B cell (primary cell): ENCODE measurements around the gene PCGF1. TPM values are rescaled to one million over a fixed set of nuclear protein-coding genes. Genes with fewer than 3 reads are reported as not detected.

Source experiments
- ATAC-seq: fragments of 200-7000 bp; cut with Tn5 transposase; one replicate; pipeline ENCODE4 v1.10.0; 2021; ENCODE audit warnings: low read depth, mild to moderate bottlenecking, moderate number of reproducible peaks, moderate library complexity
- CTCF ChIA-PET: fragments of 350-600 bp; sonication (Branson Sonifier 250); formaldehyde crosslinking; loops from one replicate; lab custom pipeline; 2021; ENCODE audit warnings: antibody characterized with exemption, inconsistent platforms; lab: Charles Lee
- POLR2A ChIA-PET: fragments of 350-600 bp; sonication (Branson Sonifier 250); formaldehyde crosslinking; loops from one replicate; lab custom pipeline; 2021; ENCODE audit warnings: antibody characterized with exemption; lab: Charles Lee
- DNase-seq: peaks from one replicate; pipeline ENCODE4 v3.0.0; 2013
- H2AFZ ChIP-seq: 2 replicates; pipeline ENCODE4 v1.6.1; 2012; ENCODE audit warnings: mild to moderate bottlenecking, low read depth, low read length; ENCODE audit not compliant: insufficient read depth, poor library complexity, severe bottlenecking
- H3K27ac ChIP-seq, 2 donors: 1 replicate in 1 of 2; 2 replicates in 1 of 2; pipeline ENCODE4 v1.5.1; 2012 to 2013; ENCODE audit warnings: low read length in 2 of 2, mild to moderate bottlenecking in 2 of 2, moderate library complexity in 1 of 2
- H3K27me3 ChIP-seq, 4 experiments: fragments of 200-600 bp in 1 of 4; sonication (generic) in 1 of 4; replicated peaks in 1 of 4; 1 replicate in 2 of 4; 2 replicates in 2 of 4; pipeline versions ENCODE4 v1.6.1 to v1.7.0; 2013 to 2016; ENCODE audit warnings: low read length in 3 of 4, mild to moderate bottlenecking in 2 of 4, mixed read lengths in 1 of 4, moderate library complexity in 1 of 4; ENCODE audit not compliant: insufficient read depth in 4 of 4, control insufficient read depth in 3 of 4; ENCODE audit errors: control extremely low read depth in 1 of 4
- H3K36me3 ChIP-seq, 2 experiments: replicated peaks in 1 of 2; 1 replicate in 1 of 2; 2 replicates in 1 of 2; pipeline versions ENCODE4 v1.6.1 to v1.7.1; 2013; ENCODE audit warnings: low read length in 1 of 2; ENCODE audit not compliant: insufficient read depth in 2 of 2, control insufficient read depth in 1 of 2; ENCODE audit errors: control extremely low read depth in 1 of 2, extremely low read depth in 1 of 2
- H3K4me1 ChIP-seq, 2 donors: fragments of 200-600 bp in 1 of 2; sonication (generic) in 1 of 2; 1 replicate in 1 of 2; 2 replicates in 1 of 2; pipeline versions ENCODE4 v1.5.1 to v1.6.1; 2013 to 2017; ENCODE audit warnings: low read length in 2 of 2; ENCODE audit not compliant: control insufficient read depth in 2 of 2, insufficient read depth in 2 of 2
- H3K4me2 ChIP-seq: replicated peaks from 2 replicates; pipeline ENCODE3; 2012; ENCODE audit warnings: mild to moderate bottlenecking, low read depth, low read length; ENCODE audit not compliant: poor library complexity, severe bottlenecking
- H3K4me3 ChIP-seq, 5 experiments: fragments of 200-600 bp in 1 of 5; sonication (generic) in 1 of 5; 1 replicate in 3 of 5; 2 replicates in 2 of 5; pipeline versions ENCODE4 v1.5.1 to v1.7.0; 2011 to 2016; ENCODE audit warnings: low read length in 4 of 5, mild to moderate bottlenecking in 4 of 5, low read depth in 2 of 5, control low read depth in 1 of 5, moderate library complexity in 1 of 5; ENCODE audit not compliant: insufficient read depth in 1 of 5; ENCODE audit errors: control extremely low read depth in 1 of 5, extremely low read depth in 1 of 5
- H3K79me2 ChIP-seq: fragments of 200-600 bp; sonication (generic); one replicate; pipeline ENCODE4 v1.6.0; 2016; ENCODE audit warnings: low read length; ENCODE audit not compliant: control insufficient read depth, insufficient read depth
- H3K9ac ChIP-seq: fragments of 200-600 bp; sonication (generic); 2 replicates; pipeline ENCODE4 v1.6.1; 2017; ENCODE audit warnings: mild to moderate bottlenecking, low read length, moderate library complexity
- H3K9me3 ChIP-seq, 3 donors: one replicate each; pipeline versions ENCODE4 v1.6.1 to v1.7.1; 2013; ENCODE audit warnings: low read length in 2 of 3; ENCODE audit not compliant: control insufficient read depth in 2 of 3, insufficient read depth in 1 of 3; ENCODE audit errors: control extremely low read depth in 1 of 3
- H4K20me1 ChIP-seq: 2 replicates; pipeline ENCODE4 v1.6.0; 2012; ENCODE audit warnings: mild to moderate bottlenecking, low read length; ENCODE audit not compliant: insufficient read depth, control insufficient read depth, poor library complexity, severe bottlenecking
- H3K27ac Mint-ChIP-seq: one replicate; pipeline ENCODE4 v1.8.0; 2021; ENCODE audit warnings: mixed read lengths
- H3K27me3 Mint-ChIP-seq: one replicate; pipeline ENCODE4 v1.8.0; 2021; ENCODE audit warnings: mixed read lengths
- H3K4me1 Mint-ChIP-seq: one replicate; pipeline ENCODE4 v1.8.0; 2021; ENCODE audit warnings: mixed read lengths
- H3K4me3 Mint-ChIP-seq: one replicate; pipeline ENCODE4 v1.8.0; 2021; ENCODE audit warnings: mixed read lengths
- H3K9me3 Mint-ChIP-seq: one replicate; pipeline ENCODE4 v1.8.0; 2022; ENCODE audit warnings: mixed read lengths; ENCODE audit not compliant: insufficient read depth
- CTCF ChIP-seq: fragments of 200-600 bp; IDR thresholded peaks from one replicate; pipeline ENCODE4 v1.8.0; 2022; ENCODE audit warnings: antibody characterized with exemption, mild to moderate bottlenecking
- EZH2 ChIP-seq: IDR thresholded peaks from 2 replicates; pipeline ENCODE4 v1.6.1; 2012; ENCODE audit warnings: borderline replicate concordance, low read depth, mild to moderate bottlenecking, moderate library complexity, low read length; ENCODE audit not compliant: insufficient read depth, poor library complexity, severe bottlenecking
- WGBS: methylation state at CpG from one replicate; pipeline ENCODE4 v1.1.5; 2013; ENCODE audit warnings: missing lambda C conversion rate; ENCODE audit not compliant: insufficient coverage; 5-methylcytosine and 5-hydroxymethylcytosine counted together
- intact Hi-C: fragments of 100-400 bp; cut with micrococcal nuclease; formaldehyde crosslinking; loops from one replicate; pipeline ENCODE4 v1.10.0; 2022
- polyA plus RNA-seq: library from polyadenylated mRNA; depleted of rRNA; stranded (reverse); fragments of >200 nt; gene quantifications from 2 replicates; pipeline ENCODE4 v1.2.3, GENCODE V29; 2012
- total RNA-seq, 2 donors: library from RNA; stranded (reverse); fragments of 120-200 nt in 1 of 2; gene quantifications; 1 replicate in 1 of 2; 2 replicates in 1 of 2; pipeline versions ENCODE4 v1.2.3 to v1.2.4, GENCODE V29; 2013 to 2022

The PCGF1 gene
- total and polyA plus RNA-seq, 2 donors (not counting 1 experiment from before 2014, with no cell fraction given) = 21.9 to 40.1 TPM

- no peak for DNase-seq
- no peak overlapping the region for H3K4me2 ChIP-seq
- WGBS = 8% methylated on average over 4 of the region's 11 CpGs
- Mint-ChIP-seq H3K4me3 (no peak overlapping the region), H3K9me3 (no peaks in the 10 kb centered on the region), H3K4me1 (peaks cover 41% of the 10 kb centered on the region), H3K27me3 (peaks cover 37% of the 10 kb centered on the region), H3K27ac (no peak overlapping the region)
- no peak overlapping the region for H3K9ac ChIP-seq
- CTCF ChIA-PET = interaction anchor here (0.6 to 8.1 kb wide), 4 partner anchors 16 to 77 kb away, joined by 3 to 111 read pairs (median 5); partner anchors contain the start of genes CCDC142 and TTC31
- POLR2A ChIA-PET = no interaction called here
- H3K4me3 ChIP-seq = no peak overlapping the region
- no peak overlapping the region for H3K27ac ChIP-seq
- no peak for ATAC-seq
- intact Hi-C loops = no loop called here
- H3K9me3 ChIP-seq = peaks cover 0 to 28% (median 0%) of the 10 kb centered on the region in 3 donors
- H3K27me3 ChIP-seq = peaks cover 0 to 59% (median 34%) of the 10 kb centered on the region in 4 experiments
- H3K4me1 ChIP-seq = peaks cover 47% of the 10 kb centered on the region in 2 donors
- no peaks in the 10 kb centered on the region for H3K36me3 ChIP-seq
- no peak overlapping the region for H2AFZ ChIP-seq
- H4K20me1 ChIP-seq = peaks cover 2% of the 10 kb centered on the region
- TF ChIP-seq CTCF (no peak), EZH2 (no peak)
- H3K79me2 ChIP-seq = peaks cover 8% of the 10 kb centered on the region
Observed at GRCh38 chr2:74511104-74511989, 3.9 kb upstream of the PCGF1 start.

- ChIA-PET CTCF (interaction anchor here (1.3 to 8.1 kb wide), 3 partner anchors 22 to 78 kb away, joined by 4 to 111 read pairs (median 6); partner anchors contain the start of genes CCDC142 and TTC31), POLR2A (interaction anchor here (0.7 kb wide), 1 partner anchor 70 kb away, joined by 4 read pairs; no protein-coding TSS in a partner anchor)
- TF ChIP-seq CTCF = no peak
- no peak for TF ChIP-seq EZH2
- H4K20me1 ChIP-seq = no peaks in the 10 kb centered on the region
- H3K4me3 Mint-ChIP-seq = no peak overlapping the region
- ATAC-seq = no peak
- WGBS = 90% methylated on average over 4 of the region's 4 CpGs
- H3K9me3 Mint-ChIP-seq = no peaks in the 10 kb centered on the region
- no peak overlapping the region for H3K4me3 ChIP-seq
- H3K4me1 ChIP-seq = peaks cover 36 to 43% of the 10 kb centered on the region in 2 donors
- intact Hi-C loops = no loop called here
- H3K27ac Mint-ChIP-seq = no peak overlapping the region
- peaks cover 38% of the 10 kb centered on the region for H3K4me1 Mint-ChIP-seq
- peaks cover 8% of the 10 kb centered on the region for H3K79me2 ChIP-seq
- no peak for DNase-seq
- no peak overlapping the region for H2AFZ ChIP-seq
- H3K9ac ChIP-seq = no peak overlapping the region
- H3K27me3 ChIP-seq = peaks cover 0 to 57% (median 28%) of the 10 kb centered on the region in 4 experiments
- H3K9me3 ChIP-seq = peaks cover 0 to 21% (median 0%) of the 10 kb centered on the region in 3 donors
- H3K27ac ChIP-seq = no peak overlapping the region
- H3K4me2 ChIP-seq = no peak overlapping the region
- peaks cover 0 to 7% of the 10 kb centered on the region in 2 experiments for H3K36me3 ChIP-seq
- H3K27me3 Mint-ChIP-seq = peaks cover 28% of the 10 kb centered on the region
Observed at GRCh38 chr2:74510272-74510671, 2.8 kb upstream of the PCGF1 start.
